Measurements from ENCODE around the gene ARHGAP42. TPM values are rescaled to one million over a fixed set of nuclear protein-coding genes. Genes with fewer than 3 reads are reported as not detected.
A peak's percentile ranks its signal among the peaks of the same experiment; 100 is the strongest.

Gene ARHGAP42
- total RNA-seq, 1 experiment from 2014 or later = 8.0 TPM

DNA sequence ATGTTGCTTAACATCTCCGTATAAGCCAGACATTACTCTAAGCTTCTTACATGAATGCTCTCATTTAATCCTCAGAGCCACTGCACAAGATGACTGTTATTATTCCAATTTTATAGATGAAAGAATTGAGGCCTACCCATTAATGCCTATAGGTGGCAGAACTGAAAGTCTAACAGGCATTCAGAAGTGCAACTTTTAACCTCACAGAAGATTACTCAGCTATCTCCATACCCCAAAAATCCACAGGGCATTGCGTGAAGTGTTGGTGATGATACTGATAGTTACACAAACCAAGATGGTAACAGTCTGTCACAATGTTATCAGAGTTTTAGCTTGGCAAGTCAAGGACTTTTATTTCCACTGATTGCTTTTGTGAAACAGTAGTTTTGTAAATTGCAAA lies 130.5 kb downstream of the ARHGAP42 start:
- Histone ChIP-seq H3K4me1 (ENCODE audit: insufficient read depth, low read length, poor library complexity, severe bottlenecking) (peaks cover 22% of the 10 kb centered on the region), H3K36me3 (ENCODE audit: insufficient read depth, low read length, poor library complexity, severe bottlenecking) (no peaks in the 10 kb centered on the region), H3K27ac (ENCODE audit: low read depth, low read length, poor library complexity, severe bottlenecking) (no peak overlapping the region), H3K4me3 (ENCODE audit: low read depth, low read length, poor library complexity, severe bottlenecking) (no peak overlapping the region), H3K27me3 (replicated peaks; ENCODE audit: insufficient read depth, low read depth, low read length, poor library complexity) (no peaks in the 10 kb centered on the region), H3K9me3 (ENCODE audit: low read depth, low read length, poor library complexity, severe bottlenecking) (no peaks in the 10 kb centered on the region)
- BruUV-seq (replicated peaks) = no TSS peak
- POLR2A ChIA-PET (ENCODE audit: low non-redundant PET) = no interaction called here
- no peak for TF ChIP-seq EZH2 (IDR thresholded peaks at IDR 0.05; ENCODE audit: borderline replicate concordance, low read depth, low read length, poor library complexity, severe bottlenecking)
- TF ChIP-seq, protein P1, sequence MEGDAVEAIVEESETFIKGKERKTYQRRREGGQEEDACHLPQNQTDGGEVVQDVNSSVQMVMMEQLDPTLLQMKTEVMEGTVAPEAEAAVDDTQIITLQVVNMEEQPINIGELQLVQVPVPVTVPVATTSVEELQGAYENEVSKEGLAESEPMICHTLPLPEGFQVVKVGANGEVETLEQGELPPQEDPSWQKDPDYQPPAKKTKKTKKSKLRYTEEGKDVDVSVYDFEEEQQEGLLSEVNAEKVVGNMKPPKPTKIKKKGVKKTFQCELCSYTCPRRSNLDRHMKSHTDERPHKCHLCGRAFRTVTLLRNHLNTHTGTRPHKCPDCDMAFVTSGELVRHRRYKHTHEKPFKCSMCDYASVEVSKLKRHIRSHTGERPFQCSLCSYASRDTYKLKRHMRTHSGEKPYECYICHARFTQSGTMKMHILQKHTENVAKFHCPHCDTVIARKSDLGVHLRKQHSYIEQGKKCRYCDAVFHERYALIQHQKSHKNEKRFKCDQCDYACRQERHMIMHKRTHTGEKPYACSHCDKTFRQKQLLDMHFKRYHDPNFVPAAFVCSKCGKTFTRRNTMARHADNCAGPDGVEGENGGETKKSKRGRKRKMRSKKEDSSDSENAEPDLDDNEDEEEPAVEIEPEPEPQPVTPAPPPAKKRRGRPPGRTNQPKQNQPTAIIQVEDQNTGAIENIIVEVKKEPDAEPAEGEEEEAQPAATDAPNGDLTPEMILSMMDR (conservative IDR thresholded peaks at IDR 0.05; ENCODE audit: low read depth, low read length) = peak; percentile 26; the same call in 1 of the 2 replicates
- CTCF ChIA-PET = no interaction called here
- intact Hi-C loops (cut with micrococcal nuclease; ENCODE audit: unreplicated experiment) = no loop called here
- no peak for DNase-seq (ENCODE audit: low spot score)

DNA sequence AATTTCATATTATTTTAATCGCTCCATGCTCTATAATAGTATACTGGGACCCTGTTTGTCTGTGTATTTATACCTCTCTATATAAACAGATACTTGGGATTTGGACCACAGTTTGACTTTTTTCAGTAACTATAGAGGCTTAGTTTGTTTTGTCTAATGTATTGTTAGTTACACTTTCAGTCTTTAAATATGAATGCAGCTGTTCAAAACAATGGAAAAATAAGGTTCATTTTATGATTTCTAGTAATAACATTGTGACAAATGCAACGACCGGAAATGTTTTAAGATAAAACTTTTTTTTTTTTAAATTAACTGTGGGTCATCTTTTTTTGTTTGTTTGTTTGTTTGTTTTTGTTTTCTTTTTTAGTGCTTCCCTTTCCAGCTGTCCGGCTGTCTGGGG lies 133.5 kb downstream of the ARHGAP42 start:
- TF ChIP-seq, protein P1 (conservative IDR thresholded peaks at IDR 0.05; ENCODE audit: low read depth, low read length) = no peak
- no peak for TF ChIP-seq EZH2 (IDR thresholded peaks at IDR 0.05; ENCODE audit: borderline replicate concordance, low read depth, low read length, poor library complexity, severe bottlenecking)
- no peak overlapping the region for H3K4me3 ChIP-seq (ENCODE audit: low read depth, low read length, poor library complexity, severe bottlenecking)
- no peaks in the 10 kb centered on the region for H3K36me3 ChIP-seq (ENCODE audit: insufficient read depth, low read length, poor library complexity, severe bottlenecking)
- POLR2A ChIA-PET (ENCODE audit: low non-redundant PET) = no interaction called here
- CTCF ChIA-PET = no interaction called here
- peaks cover 46% of the 10 kb centered on the region for H3K4me1 ChIP-seq (ENCODE audit: insufficient read depth, low read length, poor library complexity, severe bottlenecking)
- H3K27me3 ChIP-seq (replicated peaks; ENCODE audit: insufficient read depth, low read depth, low read length, poor library complexity) = no peaks in the 10 kb centered on the region
- H3K27ac ChIP-seq (ENCODE audit: low read depth, low read length, poor library complexity, severe bottlenecking) = no peak overlapping the region
- DNase-seq (ENCODE audit: low spot score) = no peak
- intact Hi-C loops (cut with micrococcal nuclease; ENCODE audit: unreplicated experiment) = no loop called here
- no peaks in the 10 kb centered on the region for H3K9me3 ChIP-seq (ENCODE audit: low read depth, low read length, poor library complexity, severe bottlenecking)
- BruUV-seq (replicated peaks) = no TSS peak

DNA sequence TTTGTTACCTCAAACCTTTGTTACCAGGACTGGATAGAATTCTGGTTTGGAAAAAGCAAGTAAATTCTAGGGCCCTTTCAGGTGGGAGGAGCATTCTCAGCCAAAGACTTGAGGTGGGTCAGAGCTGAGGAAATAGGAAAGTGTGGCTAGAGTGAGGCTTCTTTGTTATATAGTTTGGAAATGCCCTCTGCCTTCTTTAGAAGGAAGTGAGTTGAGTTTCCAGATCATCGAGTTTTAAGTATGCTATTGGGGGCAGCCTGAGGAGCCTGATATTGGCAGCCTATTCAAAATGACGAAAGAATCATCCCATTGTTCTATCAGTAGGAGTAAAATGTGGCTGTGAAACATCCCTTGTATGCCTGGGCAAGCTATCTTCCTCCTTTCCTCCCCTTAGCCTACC lies 134.1 kb downstream of the ARHGAP42 start:
- Histone ChIP-seq H3K9me3 (ENCODE audit: low read depth, low read length, poor library complexity, severe bottlenecking) (no peaks in the 10 kb centered on the region), H3K27ac (ENCODE audit: low read depth, low read length, poor library complexity, severe bottlenecking) (no peak overlapping the region), H3K4me3 (ENCODE audit: low read depth, low read length, poor library complexity, severe bottlenecking) (no peak overlapping the region), H3K27me3 (replicated peaks; ENCODE audit: insufficient read depth, low read depth, low read length, poor library complexity) (no peaks in the 10 kb centered on the region), H3K36me3 (ENCODE audit: insufficient read depth, low read length, poor library complexity, severe bottlenecking) (no peaks in the 10 kb centered on the region), H3K4me1 (ENCODE audit: insufficient read depth, low read length, poor library complexity, severe bottlenecking) (peaks cover 51% of the 10 kb centered on the region)
- intact Hi-C loops (cut with micrococcal nuclease; ENCODE audit: unreplicated experiment) = no loop called here
- ChIA-PET CTCF (no interaction called here), POLR2A (ENCODE audit: low non-redundant PET) (no interaction called here)
- BruUV-seq (replicated peaks) = no TSS peak
- peak; percentile 18 for DNase-seq (ENCODE audit: low spot score)
- TF ChIP-seq, protein P1 (conservative IDR thresholded peaks at IDR 0.05; ENCODE audit: low read depth, low read length) = no peak
- no peak for TF ChIP-seq EZH2 (IDR thresholded peaks at IDR 0.05; ENCODE audit: borderline replicate concordance, low read depth, low read length, poor library complexity, severe bottlenecking)

Measured in A673 (cell line).